Stimulated activated naive CD4-positive, alpha-beta T cell (primary cell): Measurements from ENCODE around the gene ARMC5.
"Not testable (repeated sequence)": the region's sequence is repeated elsewhere in the genome, so short reads cannot be mapped to it uniquely, and the experiment has no call there.

ENCODE experiments used
- DNase-seq, 6 experiments: peaks; one replicate each; lab custom pipeline; 2025; lab: John Stamatoyannopoulos, UW

The ARMC5 gene

GRCh38 chr16:31499928-31500327, 40.6 kb downstream of the ARMC5 start:
- no peak for DNase-seq

- no peak for DNase-seq
Observed at GRCh38 chr16:31501226-31501965, 42.1 kb downstream of the ARMC5 start.

GRCh38 chr16:31501966-31502348, 42.7 kb downstream of the ARMC5 start:
- DNase-seq, result no peak

- DNase-seq, result no peak
Observed at GRCh38 chr16:31502981-31503380, 43.7 kb downstream of the ARMC5 start.

- DNase-seq, result not testable (repeated sequence)
Observed at GRCh38 chr16:31503555-31503954, 44.3 kb downstream of the ARMC5 start.

GRCh38 chr16:31504159-31504558, 44.9 kb downstream of the ARMC5 start:
- DNase-seq, result no peak

DNA sequence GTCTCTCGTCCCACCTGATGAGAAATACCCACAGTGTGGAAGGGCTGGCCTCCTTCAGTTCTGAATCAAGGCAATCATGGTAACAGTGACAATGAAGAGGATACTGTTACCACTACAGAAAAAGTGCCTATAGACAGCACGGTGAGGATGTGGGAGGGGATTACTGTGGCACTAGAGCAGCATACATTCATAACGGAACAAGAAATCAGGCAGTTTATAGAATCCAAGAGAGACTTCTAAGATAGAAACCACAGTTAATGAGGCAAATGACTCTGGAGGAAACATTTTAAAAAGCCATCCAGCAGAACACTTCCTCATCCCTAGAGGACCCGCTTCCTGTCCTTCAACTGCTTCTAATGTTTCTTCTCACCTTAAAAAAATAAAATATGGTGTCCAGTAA, 46.2 kb downstream of the ARMC5 start:
- DNase-seq, result no peak

DNA sequence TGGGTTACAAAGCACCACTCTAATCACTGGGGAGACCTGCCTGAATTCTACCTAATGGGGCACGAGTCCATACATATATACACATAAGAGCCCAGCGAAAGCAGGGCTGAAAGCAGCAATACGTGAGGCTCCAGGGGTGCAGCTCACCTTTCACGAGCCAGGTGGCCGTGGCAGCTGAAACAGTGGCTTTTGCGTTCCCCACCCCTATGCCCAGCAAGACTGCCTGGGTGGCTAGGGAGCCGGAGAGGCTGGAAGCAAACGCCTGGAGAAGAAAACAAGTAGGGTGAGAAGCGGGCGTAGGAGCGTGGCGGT, 48.3 kb downstream of the ARMC5 start:
- no peak for DNase-seq

DNA sequence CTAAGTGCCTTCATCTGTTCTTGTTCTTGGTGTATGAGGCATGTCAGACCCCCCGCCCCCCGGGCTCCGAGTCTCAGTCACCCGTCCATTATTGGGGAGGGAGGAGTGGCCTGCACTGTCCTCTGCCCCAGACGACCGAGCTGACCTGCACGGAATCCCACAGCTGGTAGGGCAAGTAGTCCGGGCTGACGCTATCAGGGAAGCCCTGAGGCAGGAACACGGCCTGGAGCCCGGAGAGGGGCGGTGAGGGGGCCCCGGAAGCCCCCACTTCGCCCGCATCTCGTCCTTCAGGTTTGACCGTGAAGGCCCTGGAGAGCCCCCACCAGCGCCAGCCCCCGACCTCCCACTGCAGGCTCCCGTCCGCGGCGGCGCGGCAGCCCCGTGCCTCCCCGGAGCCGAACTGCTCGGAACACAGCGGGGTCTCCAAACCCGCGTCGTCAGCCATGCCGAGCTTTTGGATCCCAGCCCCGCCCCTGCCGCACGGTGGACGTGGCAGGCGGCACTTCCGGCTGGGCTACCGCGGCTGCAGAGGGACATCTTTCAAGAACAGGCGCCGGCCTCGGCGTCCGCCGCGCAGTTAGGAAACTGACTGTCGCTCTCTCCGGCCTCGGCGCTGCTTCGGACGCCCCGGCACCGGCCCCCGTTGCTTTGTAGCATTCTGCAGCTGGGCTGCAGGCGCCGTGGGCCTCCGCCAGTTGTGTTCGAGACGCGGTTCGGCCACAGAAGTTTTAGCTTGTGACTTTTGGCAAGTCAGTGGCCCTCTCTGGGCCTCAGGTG, 48.8 kb downstream of the ARMC5 start, which contains the start of gene RUSF1:
RUSF1 (minus strand) TSS at position 463 of the 777 bp plus-strand sequence; CDS start at position 445, 18 bp downstream.
- peak; percentile 62 to 77 (median 72) for DNase-seq

- no peak for DNase-seq
Observed at GRCh38 chr16:31508706-31509195, 49.5 kb downstream of the ARMC5 start.

- DNase-seq, result no peak
Observed at GRCh38 chr16:31513126-31513525, 53.8 kb downstream of the ARMC5 start.

DNA sequence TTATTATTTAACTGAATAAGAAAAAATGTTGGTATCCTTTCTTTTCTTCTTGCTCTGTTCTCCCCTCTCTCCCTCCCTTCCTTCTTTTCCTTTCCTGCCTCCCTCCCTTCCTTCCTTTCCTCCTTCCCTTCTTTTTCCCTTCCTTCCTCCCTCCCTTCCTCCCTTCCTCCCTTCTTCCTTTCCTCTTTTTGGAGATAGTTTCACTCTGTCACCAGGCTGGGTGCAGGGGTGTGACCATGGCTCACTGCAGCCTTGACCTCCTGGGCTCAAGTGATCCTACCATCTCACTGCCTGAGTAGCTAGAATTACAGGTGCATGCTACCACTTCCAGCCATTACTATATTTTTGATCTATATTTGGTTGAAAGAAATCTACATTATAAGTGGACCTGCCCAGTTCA, 54.6 kb downstream of the ARMC5 start:
- DNase-seq, result no peak
